ENCODE measurements around the gene DLGAP1. TPM values are rescaled to one million over a fixed set of nuclear protein-coding genes. Genes with fewer than 3 reads are reported as not detected.
A peak's percentile ranks its signal among the peaks of the same experiment; 100 is the strongest.

Gene DLGAP1
- total and polyA plus RNA-seq, 5 donors: 0.11 to 0.31 (median 0.20) TPM; not detected in 1

DNA sequence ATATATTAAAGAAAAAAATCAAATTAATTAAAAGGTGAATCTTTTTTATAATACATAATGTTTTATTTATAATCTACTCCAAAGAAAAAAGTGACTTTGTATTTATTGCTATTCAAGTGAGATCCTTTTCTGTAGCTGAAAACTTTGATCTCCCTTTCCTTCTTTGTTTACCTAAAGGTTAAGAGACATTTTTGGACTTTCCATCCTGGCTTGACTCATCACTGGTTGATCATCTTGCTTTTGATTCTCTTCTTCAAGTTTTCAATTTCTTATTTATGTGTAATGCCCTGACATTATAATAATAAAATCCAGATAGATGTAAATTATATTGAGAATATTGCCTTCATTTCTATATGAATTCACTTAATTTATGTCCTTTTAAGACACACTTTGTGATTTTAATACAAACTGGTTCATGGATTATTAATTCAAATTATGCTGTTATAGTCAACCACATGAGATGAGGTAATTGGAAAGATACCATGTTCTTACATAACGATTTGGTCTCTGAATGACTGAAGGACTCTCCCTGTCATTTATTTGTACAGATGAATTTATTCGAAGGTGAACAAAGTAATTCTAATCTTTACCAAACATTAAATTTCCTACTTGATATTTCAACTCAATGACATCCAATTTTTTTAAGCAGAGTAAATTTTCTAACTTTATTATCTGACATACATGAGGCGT is 820.7 kb downstream of the DLGAP1 start:
- WGBS: 87% methylated on average over 3 of the region's 3 CpGs
- DNase-seq (no peak), ATAC-seq (no peak)
- H3K4me1 ChIP-seq (ENCODE audit: control insufficient read depth, insufficient read depth, low read length): no peaks in the 10 kb centered on the region
- no peak overlapping the region for H3K4me3 ChIP-seq (ENCODE audit: low read length)
- H3K27me3 ChIP-seq (ENCODE audit: control insufficient read depth, insufficient read depth): no peaks in the 10 kb centered on the region
- intact Hi-C loops (cut with DNase I): no loop called here
- H3K9me3 ChIP-seq (ENCODE audit: control insufficient read depth, low read length): no peaks in the 10 kb centered on the region
- no peak overlapping the region for H3K27ac ChIP-seq (ENCODE audit: low read length)

DNA sequence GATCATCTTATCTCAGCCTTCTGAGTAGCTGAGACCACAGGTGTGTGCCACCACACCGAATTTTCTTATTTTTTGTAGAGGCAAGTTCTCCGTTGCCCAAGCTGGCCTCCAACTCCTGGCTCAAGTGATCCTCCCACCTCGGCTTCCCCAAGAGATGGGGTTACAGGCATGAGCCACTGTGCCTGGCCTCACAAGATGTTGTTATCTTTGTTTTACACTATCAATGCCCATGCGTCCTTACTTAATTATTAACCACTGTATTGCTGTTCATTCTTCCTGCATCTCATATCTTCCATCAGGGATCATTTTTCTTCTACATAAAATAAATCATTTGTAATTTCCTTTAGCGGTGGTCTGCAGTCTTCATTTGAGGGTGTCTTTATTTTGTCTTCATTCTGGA is 823.2 kb downstream of the DLGAP1 start:
- ATAC-seq (no peak), DNase-seq (no peak)
- 91% methylated on average over 5 of the region's 5 CpGs for WGBS
- no peaks in the 10 kb centered on the region for H3K4me1 ChIP-seq (ENCODE audit: control insufficient read depth, insufficient read depth, low read length)
- H3K27ac ChIP-seq (ENCODE audit: low read length): no peak overlapping the region
- intact Hi-C loops (cut with DNase I): no loop called here
- H3K4me3 ChIP-seq (ENCODE audit: low read length): no peak overlapping the region
- no peaks in the 10 kb centered on the region for H3K27me3 ChIP-seq (ENCODE audit: control insufficient read depth, insufficient read depth)
- H3K9me3 ChIP-seq (ENCODE audit: control insufficient read depth, low read length): no peaks in the 10 kb centered on the region

GRCh38 chr18:3626929-3627458 is 828.1 kb downstream of the DLGAP1 start:
- WGBS: 82% methylated on average over 5 of the region's 5 CpGs
- DNase-seq (no peak), ATAC-seq (no peak)
- Histone ChIP-seq H3K4me1 (ENCODE audit: control insufficient read depth, insufficient read depth, low read length) (peaks cover 7% of the 10 kb centered on the region), H3K27me3 (ENCODE audit: control insufficient read depth, insufficient read depth) (no peaks in the 10 kb centered on the region), H3K27ac (ENCODE audit: low read length) (no peak overlapping the region), H3K4me3 (ENCODE audit: low read length) (no peak overlapping the region), H3K9me3 (ENCODE audit: control insufficient read depth, low read length) (no peaks in the 10 kb centered on the region)
- intact Hi-C loops (cut with DNase I): no loop called here

GRCh38 chr18:3625742-3626091 is 829.4 kb downstream of the DLGAP1 start:
- Histone ChIP-seq H3K4me3 (ENCODE audit: low read length) (no peak overlapping the region), H3K27me3 (ENCODE audit: control insufficient read depth, insufficient read depth) (no peaks in the 10 kb centered on the region), H3K4me1 (ENCODE audit: control insufficient read depth, insufficient read depth, low read length) (peaks cover 7% of the 10 kb centered on the region), H3K27ac (ENCODE audit: low read length) (no peak overlapping the region), H3K9me3 (ENCODE audit: control insufficient read depth, low read length) (no peaks in the 10 kb centered on the region)
- ATAC-seq: no peak
- intact Hi-C loops (cut with DNase I): no loop called here
- no peak for DNase-seq

- 57% methylated on average over 9 of the region's 9 CpGs for WGBS
- peaks cover 7% of the 10 kb centered on the region for H3K4me1 ChIP-seq (ENCODE audit: control insufficient read depth, insufficient read depth, low read length)
- no peaks in the 10 kb centered on the region for H3K9me3 ChIP-seq (ENCODE audit: control insufficient read depth, low read length)
- ATAC-seq (peak; percentile 42 to 67), DNase-seq (peak in 1 of 3 donors; percentile 39)
- intact Hi-C loops (cut with DNase I): no loop called here
- no peaks in the 10 kb centered on the region for H3K27me3 ChIP-seq (ENCODE audit: control insufficient read depth, insufficient read depth)
- H3K4me3 ChIP-seq (ENCODE audit: low read length): no peak overlapping the region
- peak overlapping the region; percentile 20 for H3K27ac ChIP-seq (ENCODE audit: low read length)
Observed at GRCh38 chr18:3624935-3625741, 830.0 kb downstream of the DLGAP1 start.

- H3K27me3 ChIP-seq (ENCODE audit: control insufficient read depth, insufficient read depth): no peaks in the 10 kb centered on the region
- intact Hi-C loops (cut with DNase I): no loop called here
- 58% methylated on average over 2 of the region's 2 CpGs for WGBS
- H3K9me3 ChIP-seq (ENCODE audit: control insufficient read depth, low read length): no peaks in the 10 kb centered on the region
- H3K4me3 ChIP-seq (ENCODE audit: low read length): no peak overlapping the region
- H3K27ac ChIP-seq (ENCODE audit: low read length): peak overlapping the region; percentile 74
- ATAC-seq: no peak
- peaks cover 7% of the 10 kb centered on the region for H3K4me1 ChIP-seq (ENCODE audit: control insufficient read depth, insufficient read depth, low read length)
- no peak for DNase-seq
Observed at GRCh38 chr18:3624546-3624934, 830.6 kb downstream of the DLGAP1 start.

DNA sequence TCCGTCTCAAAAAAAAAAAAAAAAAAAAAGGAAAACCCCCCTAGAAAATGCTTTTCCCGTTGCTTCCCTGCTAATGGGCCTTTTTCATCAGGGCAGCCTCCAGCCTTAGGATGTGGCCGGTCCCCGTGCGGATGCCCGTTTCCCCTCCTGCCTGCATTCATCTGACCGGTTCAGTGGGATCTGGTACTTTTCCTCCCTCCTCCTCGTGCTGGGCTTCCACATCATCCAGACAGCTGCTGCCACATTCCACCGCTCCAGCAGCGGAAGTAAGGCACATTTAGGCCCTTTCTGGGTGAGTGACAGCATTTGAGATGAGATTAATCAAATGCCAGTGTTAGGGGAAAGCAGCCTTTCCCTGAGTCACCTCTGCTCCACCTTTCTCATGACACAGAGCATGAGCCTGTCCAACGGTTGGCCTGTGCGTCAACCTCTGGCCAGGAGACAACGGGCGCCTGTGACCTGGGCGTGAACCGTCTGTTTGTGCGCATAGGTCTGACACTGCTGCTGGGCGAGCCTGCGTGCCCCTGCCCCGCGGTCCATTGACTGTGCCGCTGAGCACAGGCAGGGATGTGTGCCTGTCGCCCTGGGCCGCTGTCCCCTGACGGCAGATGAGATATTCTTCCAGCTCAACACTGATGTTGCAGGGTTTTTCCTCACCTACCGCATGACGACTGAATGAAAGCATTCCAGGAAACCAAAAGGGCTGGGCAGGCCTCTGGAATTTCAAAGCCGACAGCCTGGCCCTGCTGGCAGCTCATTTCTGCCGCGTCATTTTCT is 831.1 kb downstream of the DLGAP1 start:
- peaks cover 7% of the 10 kb centered on the region for H3K4me1 ChIP-seq (ENCODE audit: control insufficient read depth, insufficient read depth, low read length)
- intact Hi-C loops (cut with DNase I): no loop called here
- H3K4me3 ChIP-seq (ENCODE audit: low read length): no peak overlapping the region

DNA sequence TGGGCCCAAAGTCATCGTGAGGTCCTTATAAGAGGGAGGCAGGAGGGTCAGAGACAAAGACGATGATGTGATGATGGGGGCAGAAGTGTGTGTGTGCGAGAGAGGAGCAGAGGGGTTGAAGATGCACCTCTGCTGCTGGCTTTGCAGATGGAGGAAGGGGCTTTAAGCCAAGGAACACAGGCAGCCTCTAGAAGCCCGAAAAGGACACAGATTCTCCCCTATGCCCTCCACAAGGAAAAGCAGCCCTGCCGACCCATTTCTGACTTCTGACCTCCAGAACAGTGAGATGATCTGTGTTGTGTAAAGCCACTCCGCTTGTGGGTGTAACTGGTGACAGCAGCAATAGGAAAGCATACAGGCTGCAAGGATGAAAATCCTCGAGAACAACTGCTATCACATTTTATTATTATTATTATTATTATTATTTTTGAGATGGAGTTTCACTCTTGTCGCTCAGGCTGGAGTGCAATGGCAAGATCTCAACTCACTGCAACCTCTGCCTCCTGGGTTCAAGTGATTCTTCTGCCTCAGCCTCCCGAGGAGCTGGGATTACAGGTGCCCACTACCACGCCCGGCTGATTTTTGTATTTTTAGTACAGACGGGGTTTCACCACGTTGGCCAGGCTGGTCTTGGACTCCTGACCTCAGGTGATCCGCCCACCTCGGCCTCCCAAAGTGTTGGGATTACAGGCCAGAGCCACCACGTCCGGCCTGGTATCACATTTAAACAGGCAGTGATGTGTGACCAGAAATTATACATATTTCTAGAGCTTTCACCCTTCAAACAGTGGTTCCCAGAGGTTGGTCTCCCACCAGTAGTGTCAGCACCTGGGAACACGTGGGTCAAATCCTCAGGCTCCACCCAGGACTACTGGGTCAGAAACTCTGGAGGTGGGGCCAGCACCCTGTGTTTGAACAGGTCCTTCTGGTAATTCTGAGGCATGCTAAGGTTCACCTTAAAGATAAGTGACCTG is 834.7 kb downstream of the DLGAP1 start:
- intact Hi-C loops (cut with DNase I): no loop called here
- ATAC-seq (no peak), DNase-seq (no peak)
- WGBS: 93% methylated on average over 18 of the region's 18 CpGs
- no peak overlapping the region for H3K27ac ChIP-seq (ENCODE audit: low read length)
- H3K9me3 ChIP-seq (ENCODE audit: control insufficient read depth, low read length): no peaks in the 10 kb centered on the region
- H3K27me3 ChIP-seq (ENCODE audit: control insufficient read depth, insufficient read depth): no peaks in the 10 kb centered on the region
- H3K4me1 ChIP-seq (ENCODE audit: control insufficient read depth, insufficient read depth, low read length): peaks cover 7% of the 10 kb centered on the region
- no peak overlapping the region for H3K4me3 ChIP-seq (ENCODE audit: low read length)

More for the DNA sequence above, 831.1 kb downstream of the DLGAP1 start:
- Histone ChIP-seq H3K9me3 (ENCODE audit: control insufficient read depth, low read length) (no peaks in the 10 kb centered on the region), H3K27me3 (ENCODE audit: control insufficient read depth, insufficient read depth) (no peaks in the 10 kb centered on the region), H3K27ac (ENCODE audit: low read length) (peak overlapping the region; percentile 74)
- 19% methylated on average over 30 of the region's 30 CpGs for WGBS
- ATAC-seq: peak; percentile 74 to 90
- DNase-seq: peak; percentile 87 to 89 (median 88)

- H3K4me3 ChIP-seq (ENCODE audit: low read length): no peak overlapping the region
- H3K27ac ChIP-seq (ENCODE audit: low read length): no peak overlapping the region
- H3K27me3 ChIP-seq (ENCODE audit: control insufficient read depth, insufficient read depth): no peaks in the 10 kb centered on the region
- intact Hi-C loops (cut with DNase I): no loop called here
- peaks cover 6% of the 10 kb centered on the region for H3K4me1 ChIP-seq (ENCODE audit: control insufficient read depth, insufficient read depth, low read length)
- ATAC-seq (no peak), DNase-seq (no peak)
- no peaks in the 10 kb centered on the region for H3K9me3 ChIP-seq (ENCODE audit: control insufficient read depth, low read length)
- 96% methylated on average over 4 of the region's 4 CpGs for WGBS
Observed at GRCh38 chr18:3619746-3620145, 835.4 kb downstream of the DLGAP1 start.

DNA sequence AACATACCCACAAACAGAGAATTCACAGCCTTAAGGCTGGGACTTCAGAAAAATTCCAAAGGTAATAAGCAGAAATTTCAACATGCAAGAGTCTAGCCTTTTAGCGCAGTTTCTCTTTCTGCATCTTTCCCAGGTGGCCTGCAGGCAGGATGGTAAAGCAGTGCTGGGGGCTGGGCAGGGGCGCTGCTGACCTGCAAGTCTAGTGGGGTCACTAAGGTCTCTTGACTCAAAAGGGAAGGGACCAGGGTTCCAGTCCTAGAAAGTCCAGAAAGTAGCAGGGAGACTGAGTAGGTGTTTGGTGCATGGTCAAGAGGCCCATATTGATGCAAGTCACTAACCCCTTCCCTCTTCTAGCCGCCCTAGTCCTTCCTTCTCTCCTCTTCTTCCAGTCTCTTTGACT is 835.9 kb downstream of the DLGAP1 start:
- DNase-seq (no peak), ATAC-seq (no peak)
- H3K4me3 ChIP-seq (ENCODE audit: low read length): no peak overlapping the region
- H3K27me3 ChIP-seq (ENCODE audit: control insufficient read depth, insufficient read depth): no peaks in the 10 kb centered on the region
- no peak overlapping the region for H3K27ac ChIP-seq (ENCODE audit: low read length)
- intact Hi-C loops (cut with DNase I): no loop called here
- WGBS: 97% methylated on average over 3 of the region's 3 CpGs
- peaks cover 6% of the 10 kb centered on the region for H3K4me1 ChIP-seq (ENCODE audit: control insufficient read depth, insufficient read depth, low read length)
- H3K9me3 ChIP-seq (ENCODE audit: control insufficient read depth, low read length): no peaks in the 10 kb centered on the region
